NCI-H524 (cell line): ENCODE results near the gene ADAMTS5.

Source experiments
- DNase-seq, 2 experiments: peaks; one replicate each; lab custom pipeline; 2025; lab: John Stamatoyannopoulos, UW

ADAMTS5 gene

GRCh38 chr21:26967062-26967913 is at the start of gene ADAMTS5:
ADAMTS5 (minus strand) TSS chr21:26967088; CDS start chr21:26966391, 697 bp downstream.
- DNase-seq, result peak; percentile 67 to 77

- DNase-seq, result no peak
Observed at GRCh38 chr21:27001526-27001925, 34.6 kb upstream of the ADAMTS5 start.

- DNase-seq, result no peak
Observed at GRCh38 chr21:26983576-26983975, 16.7 kb upstream of the ADAMTS5 start.

- DNase-seq, result no peak
Observed at GRCh38 chr21:26982767-26983166, 15.9 kb upstream of the ADAMTS5 start.

- no peak for DNase-seq
Observed at GRCh38 chr21:26977746-26978145, 10.9 kb upstream of the ADAMTS5 start.

GRCh38 chr21:26973226-26973625 is 6.3 kb upstream of the ADAMTS5 start:
- DNase-seq, result no peak

- DNase-seq, result no peak
Observed at GRCh38 chr21:26972192-26972591, 5.3 kb upstream of the ADAMTS5 start.

GRCh38 chr21:26969971-26970725 is 3.3 kb upstream of the ADAMTS5 start:
- no peak for DNase-seq

- peak in 1 of 2 experiments; percentile 41 for DNase-seq
Observed at GRCh38 chr21:26966649-26967061, 233 bp downstream of the ADAMTS5 start.

GRCh38 chr21:26965907-26966581 is 844 bp downstream of the ADAMTS5 start:
- peak; percentile 40 to 65 for DNase-seq

- peak in 1 of 2 experiments; percentile 22 for DNase-seq
Observed at GRCh38 chr21:26965040-26965906, 1.6 kb downstream of the ADAMTS5 start.

- no peak for DNase-seq
Observed at GRCh38 chr21:26964170-26964778, 2.6 kb downstream of the ADAMTS5 start.

GRCh38 chr21:26962621-26963181 is 4.2 kb downstream of the ADAMTS5 start:
- DNase-seq, result no peak

- DNase-seq, result peak; percentile 14 to 37
Observed at GRCh38 chr21:26961698-26962097, 5.2 kb downstream of the ADAMTS5 start.

GRCh38 chr21:26958788-26959187 is 8.1 kb downstream of the ADAMTS5 start:
- no peak for DNase-seq

GRCh38 chr21:26956813-26957212 is 10.1 kb downstream of the ADAMTS5 start:
- DNase-seq, result peak; percentile 31 to 65

GRCh38 chr21:26956216-26956615 is 10.7 kb downstream of the ADAMTS5 start:
- DNase-seq, result no peak

GRCh38 chr21:26954662-26955121 is 12.2 kb downstream of the ADAMTS5 start:
- peak; percentile 97 to 99 for DNase-seq

- peak in 1 of 2 experiments; percentile 18 for DNase-seq
Observed at GRCh38 chr21:26952374-26953066, 14.4 kb downstream of the ADAMTS5 start.

- no peak for DNase-seq
Observed at GRCh38 chr21:26949830-26950229, 17.1 kb downstream of the ADAMTS5 start.
